GM12878 (cell line): ENCODE measurements around the gene CD248. TPM values are rescaled to one million over a fixed set of nuclear protein-coding genes. Genes with fewer than 3 reads are reported as not detected.

Experiments
- ATAC-seq: fragments of 200-7000 bp; cut with Tn5 transposase; 3 replicates; pipeline ENCODE4 v1.9.1; 2020; ENCODE audit warnings: mild to moderate bottlenecking, moderate library complexity
- BruUV-seq: library from RNA; stranded (reverse); fragments of 400-500 nt; replicated peaks from 2 replicates; lab custom pipeline; 2021; lab: Mats Ljungman, UMichigan
- CTCF ChIA-PET: fragments of 300-600 bp; sonication (Branson Sonifier 250); formaldehyde crosslinking; extraction: SDS; loops from one replicate; lab custom pipeline; 2021; ENCODE audit warnings: inconsistent platforms; lab: Yijun Ruan, JAX
- POLR2A ChIA-PET: fragments of 350-600 bp; formaldehyde crosslinking; extraction: SDS; loops from one replicate; lab custom pipeline; 2021; ENCODE audit warnings: inconsistent platforms; lab: Charles Lee
- RAD21 ChIA-PET: fragments of 300-600 bp; sonication (Branson Sonifier 250); formaldehyde crosslinking; loops from one replicate; lab custom pipeline; 2023; ENCODE audit warnings: antibody characterized with exemption; ENCODE audit not compliant: unreplicated experiment; lab: Charles Lee
- SMC1A ChIA-PET: fragments of 300-600 bp; sonication (Branson Sonifier 250); formaldehyde crosslinking; loops from one replicate; lab custom pipeline; 2023; ENCODE audit not compliant: unreplicated experiment, uncharacterized antibody; lab: Charles Lee
- DNase-seq: peaks from one replicate; pipeline ENCODE4 v3.0.0-alpha.2; 2011; ENCODE audit warnings: low read depth, low spot score
- FAIRE-seq: peaks from 3 replicates; lab custom pipeline; 2011; peaks lifted over from hg19 to GRCh38; lab: Jason Lieb, UNC
- H2AFZ ChIP-seq: 2 replicates; pipeline ENCODE4 v1.6.0; 2011; ENCODE audit warnings: low read depth, low read length, control low read depth; ENCODE audit not compliant: control insufficient read depth
- H3K27ac ChIP-seq: 2 replicates; pipeline ENCODE4 v1.5.1; 2011; ENCODE audit warnings: control low read depth; ENCODE audit not compliant: control insufficient read depth, insufficient read depth
- H3K27me3 ChIP-seq, 2 experiments: replicated peaks in 1 of 2; 2 replicates each; pipeline versions ENCODE4 v1.6.0 to v1.6.1; 2011; ENCODE audit warnings: low read length in 1 of 2; ENCODE audit not compliant: control insufficient read depth in 2 of 2, insufficient read depth in 2 of 2
- H3K36me3 ChIP-seq, 2 experiments: 2 replicates each; pipeline ENCODE4 v1.5.1; 2011; ENCODE audit warnings: low read length in 1 of 2; ENCODE audit not compliant: control insufficient read depth in 2 of 2, insufficient read depth in 2 of 2
- H3K4me1 ChIP-seq: 2 replicates; pipeline ENCODE4 v1.6.1; 2011; ENCODE audit warnings: mild to moderate bottlenecking, low read length, moderate library complexity, mixed read lengths; ENCODE audit not compliant: control insufficient read depth, insufficient read depth
- H3K4me2 ChIP-seq: 2 replicates; pipeline ENCODE4 v1.6.0; 2011; ENCODE audit warnings: control low read depth; ENCODE audit not compliant: control insufficient read depth, insufficient read depth
- H3K4me3 ChIP-seq: fragments of 200-600 bp; sonication (generic); 2 replicates; pipeline ENCODE4 v1.5.1; 2016
- H3K79me2 ChIP-seq: 2 replicates; pipeline ENCODE4 v1.6.0; 2011; ENCODE audit warnings: low read length; ENCODE audit not compliant: control insufficient read depth, insufficient read depth
- H3K9ac ChIP-seq: 2 replicates; pipeline ENCODE4 v1.8.0; 2011; ENCODE audit warnings: low read length, control low read depth, mixed read lengths; ENCODE audit not compliant: control insufficient read depth, insufficient read depth
- H3K9me3 ChIP-seq: replicated peaks from 3 replicates; pipeline ENCODE4 v1.5.1; 2011; ENCODE audit warnings: mild to moderate bottlenecking, low read length; ENCODE audit not compliant: control insufficient read depth, insufficient read depth
- H4K20me1 ChIP-seq: 2 replicates; pipeline ENCODE4 v1.6.0; 2011; ENCODE audit not compliant: control insufficient read depth, insufficient read depth
- ATF2 ChIP-seq: IDR thresholded peaks from 2 replicates; pipeline ENCODE4 v1.6.1; 2012; ENCODE audit warnings: low read length, inconsistent platforms
- CEBPB ChIP-seq, 2 experiments: fragments of 150-350 bp in 1 of 2; IDR thresholded peaks; 2 replicates each; pipeline ENCODE4 v1.6.1; 2012 to 2014; ENCODE audit warnings: low read depth in 2 of 2, low read length in 2 of 2, borderline replicate concordance in 1 of 2, inconsistent platforms in 1 of 2
- CHD2 ChIP-seq: IDR thresholded peaks from 2 replicates; pipeline ENCODE4 v1.6.1; 2011; ENCODE audit warnings: low read depth, low read length, improper control_type of control experiment, borderline replicate concordance
- EP300 ChIP-seq, 2 experiments: fragments of 150-350 bp in 1 of 2; IDR thresholded peaks; 2 replicates each; pipeline ENCODE4 v1.6.1; 2011 to 2012; ENCODE audit warnings: low read depth in 2 of 2, low read length in 2 of 2, borderline replicate concordance in 1 of 2, improper control_type of control experiment in 1 of 2, inconsistent platforms in 1 of 2; ENCODE audit not compliant: control insufficient read depth in 1 of 2
- GABPA ChIP-seq: IDR thresholded peaks from 2 replicates; pipeline ENCODE4 v1.6.1; 2014; ENCODE audit warnings: antibody characterized with exemption, low read depth, mild to moderate bottlenecking, inconsistent platforms
- MTA2 ChIP-seq: fragments of 450-650 bp; IDR thresholded peaks from 2 replicates; pipeline ENCODE4 v1.6.1; 2016; ENCODE audit warnings: low read depth, mild to moderate bottlenecking, moderate library complexity
- NFYB ChIP-seq: IDR thresholded peaks from 2 replicates; pipeline ENCODE4 v1.6.1; 2011; ENCODE audit warnings: low read depth, mild to moderate bottlenecking, low read length, improper control_type of control experiment, moderate library complexity; ENCODE audit not compliant: insufficient read depth
- NR2C2 ChIP-seq: IDR thresholded peaks from 2 replicates; pipeline ENCODE4 v1.6.1; 2011; ENCODE audit warnings: borderline replicate concordance, low read depth; ENCODE audit not compliant: control insufficient read depth, insufficient read length
- NR2F1 ChIP-seq: fragments of 450-650 bp; conservative IDR thresholded peaks from 2 replicates; pipeline ENCODE4 v1.6.1; 2017; ENCODE audit warnings: mild to moderate bottlenecking
- POLR2A ChIP-seq: IDR thresholded peaks from 2 replicates; pipeline ENCODE4 v1.6.1; 2011; ENCODE audit warnings: low read depth, mild to moderate bottlenecking, low read length
- SREBF1 ChIP-seq: IDR thresholded peaks from 2 replicates; pipeline ENCODE4 v1.6.1; 2012; ENCODE audit warnings: mild to moderate bottlenecking, low read length
- WRNIP1 ChIP-seq: IDR thresholded peaks from 2 replicates; pipeline ENCODE4 v1.6.1; 2011; ENCODE audit warnings: low read depth, low read length, improper control_type of control experiment, borderline replicate concordance
- YBX1 ChIP-seq: fragments of 450-650 bp; IDR thresholded peaks from 2 replicates; pipeline ENCODE4 v1.6.1; 2016; ENCODE audit warnings: antibody characterized with exemption
- ZBED1 ChIP-seq: IDR thresholded peaks from 2 replicates; pipeline ENCODE4 v1.6.1; 2016; ENCODE audit warnings: borderline replicate concordance
- ZZZ3 ChIP-seq: IDR thresholded peaks from 2 replicates; pipeline ENCODE4 v1.6.1; 2011; ENCODE audit warnings: low read depth; ENCODE audit not compliant: control insufficient read depth, insufficient read length
- WGBS: methylation state at CpG from one replicate; pipeline ENCODE4 v1.1.6; 2016; ENCODE audit warnings: low lambda C conversion rate; ENCODE audit not compliant: insufficient replicate concordance, insufficient coverage; ENCODE audit errors: missing lambda C conversion rate; 5-methylcytosine and 5-hydroxymethylcytosine counted together
- in situ Hi-C: fragments of 300-500 bp; cut with MboI; formaldehyde crosslinking; loops from 9 replicates; pipeline ENCODE4 v1.14.3; 2018; ENCODE audit warnings: mixed read lengths
- intact Hi-C: fragments of 100-400 bp; cut with micrococcal nuclease; formaldehyde crosslinking; loops from one replicate; pipeline ENCODE4 v1.14.2; 2022; ENCODE audit not compliant: unreplicated experiment
- polyA plus RNA-seq, 11 experiments: library from polyadenylated mRNA; depleted of rRNA in 4 of 11; unstranded in 6 of 11; stranded (reverse) in 5 of 11; fragments of >200 nt; fragmentation: Nextera tagmentation in 4 of 11; fragmentation: Illumina TruSeq in 1 of 11; extraction: Ambion mirVana in 4 of 11; extraction: Trizol in 1 of 11; gene quantifications; 1 replicate in 1 of 11; 2 replicates in 10 of 11; pipeline versions ENCODE4 v1.2.1 to v1.2.3, GENCODE V29; 2011 to 2016; ENCODE audit warnings: inconsistent platforms in 2 of 11, missing spikeins in 2 of 11, low read depth in 1 of 11
- total RNA-seq, 4 experiments: library from RNA; depleted of rRNA in 3 of 4; stranded (reverse); fragments of >200 nt in 3 of 4; fragmentation: Illumina TruSeq in 1 of 4; extraction: Trizol in 1 of 4; gene quantifications; 2 replicates each; pipeline versions ENCODE4 v1.2.1 to v1.2.3, GENCODE V29; 2013 to 2021
- TF ChIP-seq, protein P1 (sequence below): fragments of 450-650 bp; IDR thresholded peaks from 2 replicates; pipeline ENCODE4 v1.6.1; 2016; ENCODE audit warnings: mild to moderate bottlenecking
- TF ChIP-seq, protein P2 (sequence below): IDR thresholded peaks from 2 replicates; pipeline ENCODE4 v1.6.1; 2011; ENCODE audit warnings: low read depth, low read length, improper control_type of control experiment, borderline replicate concordance

The CD248 gene
- total and polyA plus RNA-seq, 10 of the 15 experiments (the other 5 are each of a cell fraction or from before 2014, with no cell fraction given), result 0.10 to 0.21 (median 0.20) TPM; not detected in 7

- TF ChIP-seq WRNIP1, result no peak
Observed at GRCh38 chr11:66315921-66316811, 678 bp downstream of the CD248 start (continued).

DNA sequence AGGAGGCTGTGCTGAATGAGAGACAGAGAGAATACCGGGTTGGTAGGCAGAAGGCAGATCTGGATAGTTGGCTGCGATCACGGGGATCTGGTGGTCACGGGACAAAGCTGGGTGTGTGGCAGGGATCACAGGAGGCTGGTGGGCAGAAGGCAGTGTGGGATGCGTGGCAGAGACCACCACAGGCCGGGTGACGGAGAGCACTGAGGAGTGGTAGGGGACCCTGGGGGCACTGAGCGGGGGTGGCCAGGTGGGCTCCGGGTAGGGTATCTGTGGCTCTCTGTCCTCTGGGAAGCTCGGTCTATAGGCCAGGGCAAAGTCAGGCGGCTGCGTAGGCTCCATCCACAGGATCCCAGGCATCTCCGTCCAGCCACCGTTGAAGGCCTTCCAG is 1.4 kb downstream of the CD248 start:
- Histone ChIP-seq H3K9ac (no peak overlapping the region), H3K4me3 (no peak overlapping the region), H3K27me3 (no peaks in the 10 kb centered on the region; a peak in 1 of 4 replicates), H3K27ac (no peak overlapping the region), H3K36me3 (no peaks in the 10 kb centered on the region), H2AFZ (no peak overlapping the region), H3K4me1 (peaks cover 18% of the 10 kb centered on the region), H4K20me1 (no peaks in the 10 kb centered on the region), H3K9me3 (no peaks in the 10 kb centered on the region; the same call in 2 of the 3 replicates), H3K4me2 (no peak overlapping the region), H3K79me2 (no peaks in the 10 kb centered on the region)
- WGBS, result 68% methylated on average over 14 of the region's 14 CpGs
- POLR2A ChIA-PET, result no interaction called here
- DNase-seq, result no peak
- SMC1A ChIA-PET, result interaction anchor here (0.7 kb wide), 1 partner anchor 14 kb away, joined by 3 read pairs; no protein-coding TSS in a partner anchor
- in situ Hi-C loops (no loop called here), intact Hi-C loops (no loop called here)
- ATAC-seq, result no peak
- no TSS peak for BruUV-seq
- FAIRE-seq, result no peak
- CTCF ChIA-PET, result interaction anchor here (0.9 kb wide), 1 partner anchor 71 kb away, joined by 3 read pairs; no protein-coding TSS in a partner anchor
- RAD21 ChIA-PET, result no interaction called here
- TF ChIP-seq NR2C2 (no peak), CEBPB (IDR thresholded peaks at IDR 0.05; ENCODE audit: borderline replicate concordance in 1 of 2, low read depth in 2 of 2, low read length in 2 of 2) (no peak), ATF2 (no peak), ZZZ3 (no peak), POLR2A (no peak), MTA2 (no peak), SREBF1 (no peak), ZBED1 (no peak), NFYB (no peak), NR2F1 (no peak), GABPA (no peak), CHD2 (no peak), EP300 (IDR thresholded peaks at IDR 0.05; ENCODE audit: borderline replicate concordance in 1 of 2, control insufficient read depth in 1 of 2, low read depth in 2 of 2, low read length in 2 of 2) (no peak), YBX1 (no peak)
- TF ChIP-seq, protein P1, sequence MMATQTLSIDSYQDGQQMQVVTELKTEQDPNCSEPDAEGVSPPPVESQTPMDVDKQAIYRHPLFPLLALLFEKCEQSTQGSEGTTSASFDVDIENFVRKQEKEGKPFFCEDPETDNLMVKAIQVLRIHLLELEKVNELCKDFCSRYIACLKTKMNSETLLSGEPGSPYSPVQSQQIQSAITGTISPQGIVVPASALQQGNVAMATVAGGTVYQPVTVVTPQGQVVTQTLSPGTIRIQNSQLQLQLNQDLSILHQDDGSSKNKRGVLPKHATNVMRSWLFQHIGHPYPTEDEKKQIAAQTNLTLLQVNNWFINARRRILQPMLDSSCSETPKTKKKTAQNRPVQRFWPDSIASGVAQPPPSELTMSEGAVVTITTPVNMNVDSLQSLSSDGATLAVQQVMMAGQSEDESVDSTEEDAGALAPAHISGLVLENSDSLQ, result no peak
- TF ChIP-seq, protein P2, sequence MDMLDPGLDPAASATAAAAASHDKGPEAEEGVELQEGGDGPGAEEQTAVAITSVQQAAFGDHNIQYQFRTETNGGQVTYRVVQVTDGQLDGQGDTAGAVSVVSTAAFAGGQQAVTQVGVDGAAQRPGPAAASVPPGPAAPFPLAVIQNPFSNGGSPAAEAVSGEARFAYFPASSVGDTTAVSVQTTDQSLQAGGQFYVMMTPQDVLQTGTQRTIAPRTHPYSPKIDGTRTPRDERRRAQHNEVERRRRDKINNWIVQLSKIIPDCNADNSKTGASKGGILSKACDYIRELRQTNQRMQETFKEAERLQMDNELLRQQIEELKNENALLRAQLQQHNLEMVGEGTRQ, result no peak
